PFSK-1 (cell line): ENCODE measurements around the gene FCGR2B.

Experiments used
- FOXP2 ChIP-seq: optimal IDR thresholded peaks from 2 replicates; pipeline ENCODE3; 2011; ENCODE audit warnings: borderline replicate concordance, control low read depth, inconsistent platforms; ENCODE audit not compliant: insufficient read depth; ENCODE audit errors: extremely low read length, extremely low read depth
- POLR2AphosphoS5 ChIP-seq: IDR thresholded peaks from 2 replicates; pipeline ENCODE4 v1.6.1; 2012; ENCODE audit warnings: low read depth, mild to moderate bottlenecking, control low read depth, low read length, moderate library complexity
- SIN3A ChIP-seq: IDR thresholded peaks from 2 replicates; pipeline ENCODE4 v1.6.1; 2012; ENCODE audit warnings: mild to moderate bottlenecking, low read length, moderate library complexity, borderline replicate concordance; ENCODE audit not compliant: insufficient read depth
- TAF1 ChIP-seq: IDR thresholded peaks from 2 replicates; pipeline ENCODE4 v1.6.1; 2012; ENCODE audit warnings: low read length, control low read depth, borderline replicate concordance; ENCODE audit not compliant: insufficient read depth
- TF ChIP-seq, protein P1 (sequence below), 2 experiments: IDR thresholded peaks; 2 replicates each; pipeline versions ENCODE4 v1.6.1 to v1.8.0; 2011 to 2012; ENCODE audit warnings: low read depth in 2 of 2, low read length in 2 of 2, control low read depth in 1 of 2, inconsistent platforms in 1 of 2, mild to moderate bottlenecking in 1 of 2, moderate library complexity in 1 of 2; ENCODE audit not compliant: insufficient read depth in 1 of 2

FCGR2B gene

DNA sequence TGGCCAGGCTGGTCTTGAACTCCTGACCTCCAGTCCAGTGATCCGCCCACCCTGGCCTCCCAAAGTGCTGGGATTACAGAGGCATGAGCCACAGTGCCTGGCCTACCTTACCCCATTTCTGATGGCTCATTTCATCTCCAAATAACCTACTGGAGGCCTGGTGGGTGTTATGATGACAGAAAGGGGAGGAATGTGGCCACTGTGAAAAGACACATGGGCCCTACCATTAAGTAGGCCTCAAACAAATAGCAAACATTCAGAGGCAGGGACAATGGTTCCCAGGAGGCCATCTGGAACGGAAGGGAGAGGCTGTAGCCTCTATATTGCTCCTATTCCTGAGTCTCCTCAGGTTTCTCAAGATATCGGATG is 43.2 kb downstream of the FCGR2B start:
- no peak for TF ChIP-seq TAF1
- TF ChIP-seq POLR2AphosphoS5 = no peak
- TF ChIP-seq, protein P1, sequence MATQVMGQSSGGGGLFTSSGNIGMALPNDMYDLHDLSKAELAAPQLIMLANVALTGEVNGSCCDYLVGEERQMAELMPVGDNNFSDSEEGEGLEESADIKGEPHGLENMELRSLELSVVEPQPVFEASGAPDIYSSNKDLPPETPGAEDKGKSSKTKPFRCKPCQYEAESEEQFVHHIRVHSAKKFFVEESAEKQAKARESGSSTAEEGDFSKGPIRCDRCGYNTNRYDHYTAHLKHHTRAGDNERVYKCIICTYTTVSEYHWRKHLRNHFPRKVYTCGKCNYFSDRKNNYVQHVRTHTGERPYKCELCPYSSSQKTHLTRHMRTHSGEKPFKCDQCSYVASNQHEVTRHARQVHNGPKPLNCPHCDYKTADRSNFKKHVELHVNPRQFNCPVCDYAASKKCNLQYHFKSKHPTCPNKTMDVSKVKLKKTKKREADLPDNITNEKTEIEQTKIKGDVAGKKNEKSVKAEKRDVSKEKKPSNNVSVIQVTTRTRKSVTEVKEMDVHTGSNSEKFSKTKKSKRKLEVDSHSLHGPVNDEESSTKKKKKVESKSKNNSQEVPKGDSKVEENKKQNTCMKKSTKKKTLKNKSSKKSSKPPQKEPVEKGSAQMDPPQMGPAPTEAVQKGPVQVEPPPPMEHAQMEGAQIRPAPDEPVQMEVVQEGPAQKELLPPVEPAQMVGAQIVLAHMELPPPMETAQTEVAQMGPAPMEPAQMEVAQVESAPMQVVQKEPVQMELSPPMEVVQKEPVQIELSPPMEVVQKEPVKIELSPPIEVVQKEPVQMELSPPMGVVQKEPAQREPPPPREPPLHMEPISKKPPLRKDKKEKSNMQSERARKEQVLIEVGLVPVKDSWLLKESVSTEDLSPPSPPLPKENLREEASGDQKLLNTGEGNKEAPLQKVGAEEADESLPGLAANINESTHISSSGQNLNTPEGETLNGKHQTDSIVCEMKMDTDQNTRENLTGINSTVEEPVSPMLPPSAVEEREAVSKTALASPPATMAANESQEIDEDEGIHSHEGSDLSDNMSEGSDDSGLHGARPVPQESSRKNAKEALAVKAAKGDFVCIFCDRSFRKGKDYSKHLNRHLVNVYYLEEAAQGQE (IDR thresholded peaks at IDR 0.05; ENCODE audit: insufficient read depth in 1 of 2, low read depth in 2 of 2, low read length in 2 of 2) = no peak
- no peak for TF ChIP-seq FOXP2
- no peak for TF ChIP-seq SIN3A

GRCh38 chr1:161706482-161707347 is 43.8 kb downstream of the FCGR2B start, which contains the start of gene FCRLA:
Gene FCRLA (plus strand): TSS chr1:161707229. CDS start chr1:161707265, 36 bp downstream.
- TF ChIP-seq POLR2AphosphoS5 = no peak
- TF ChIP-seq, protein P1 (IDR thresholded peaks at IDR 0.05; ENCODE audit: insufficient read depth in 1 of 2, low read depth in 2 of 2, low read length in 2 of 2) = no peak
- no peak for TF ChIP-seq FOXP2
- no peak for TF ChIP-seq TAF1
- no peak for TF ChIP-seq SIN3A

- TF ChIP-seq, protein P1 (IDR thresholded peaks at IDR 0.05; ENCODE audit: insufficient read depth in 1 of 2, low read depth in 2 of 2, low read length in 2 of 2) = no peak
- TF ChIP-seq SIN3A (no peak), POLR2AphosphoS5 (no peak), FOXP2 (no peak), TAF1 (no peak)
Measured at GRCh38 chr1:161707503-161707902, 44.6 kb downstream of the FCGR2B start.

GRCh38 chr1:161709373-161709772 is 46.4 kb downstream of the FCGR2B start:
- TF ChIP-seq SIN3A = no peak
- TF ChIP-seq, protein P1 (IDR thresholded peaks at IDR 0.05; ENCODE audit: insufficient read depth in 1 of 2, low read depth in 2 of 2, low read length in 2 of 2) = no peak
